ENCODE measurements around the gene LCN1.
A peak's percentile ranks its signal among the peaks of the same experiment; 100 is the strongest.

LCN1 gene

GRCh38 chr9:135502168-135502872 is 18.9 kb upstream of the LCN1 start:
- TF ChIP-seq CTCF (IDR thresholded peaks at IDR 0.05): no peak
- H3K27ac ChIP-seq: no peak overlapping the region
- no peak for DNase-seq (ENCODE audit: low spot score)
- H3K4me3 ChIP-seq: peak overlapping the region; percentile 90

GRCh38 chr9:135502873-135503321 is 18.3 kb upstream of the LCN1 start:
- no peak for DNase-seq (ENCODE audit: low spot score)
- Histone ChIP-seq H3K4me3 (no peak overlapping the region), H3K27ac (no peak overlapping the region)
- TF ChIP-seq CTCF (IDR thresholded peaks at IDR 0.05): no peak

GRCh38 chr9:135503371-135504261 is 17.6 kb upstream of the LCN1 start:
- no peak for TF ChIP-seq CTCF (IDR thresholded peaks at IDR 0.05)
- no peak overlapping the region for H3K27ac ChIP-seq
- no peak for DNase-seq (ENCODE audit: low spot score)
- no peak overlapping the region for H3K4me3 ChIP-seq

- TF ChIP-seq CTCF (IDR thresholded peaks at IDR 0.05): peak; percentile 55
- H3K4me3 ChIP-seq: no peak overlapping the region
- DNase-seq (ENCODE audit: low spot score): no peak
- no peak overlapping the region for H3K27ac ChIP-seq
Observed at GRCh38 chr9:135504262-135505243, 16.7 kb upstream of the LCN1 start.

- H3K27ac ChIP-seq: no peak overlapping the region
- no peak for TF ChIP-seq CTCF (IDR thresholded peaks at IDR 0.05)
- DNase-seq (ENCODE audit: low spot score): no peak
- no peak overlapping the region for H3K4me3 ChIP-seq
Observed at GRCh38 chr9:135505406-135506187, 15.6 kb upstream of the LCN1 start.

Measured in coronary artery (tissue), 2 donors.